Lower lobe of right lung (tissue), 2 donors: ENCODE data around the gene NUAK2. TPM values are rescaled to one million over a fixed set of nuclear protein-coding genes. Genes with fewer than 3 reads are reported as not detected.

Experiments
- ATAC-seq, 2 donors: fragments of 200-7000 bp; cut with Tn5 transposase; one replicate each; pipeline ENCODE4 v1.9.1; 2020 to 2022; ENCODE audit warnings: mild to moderate bottlenecking in 2 of 2, moderate library complexity in 2 of 2
- DNase-seq: peaks from one replicate; pipeline ENCODE4 v3.0.0-alpha.2; 2020
- H3K27ac ChIP-seq: fragments of 200-600 bp; one replicate; pipeline ENCODE4 v1.8.0; 2022
- H3K27me3 ChIP-seq: fragments of 200-600 bp; one replicate; pipeline ENCODE4 v1.8.0; 2022; ENCODE audit warnings: low read depth
- H3K36me3 ChIP-seq: fragments of 200-600 bp; one replicate; pipeline ENCODE4 v1.8.0; 2022; ENCODE audit warnings: mild to moderate bottlenecking
- H3K4me1 ChIP-seq: fragments of 200-600 bp; one replicate; pipeline ENCODE4 v1.8.0; 2022
- H3K4me3 ChIP-seq: fragments of 200-600 bp; one replicate; pipeline ENCODE4 v1.8.0; 2022; ENCODE audit warnings: mild to moderate bottlenecking
- H3K9me3 ChIP-seq: fragments of 200-600 bp; one replicate; pipeline ENCODE4 v1.8.0; 2022
- CTCF ChIP-seq: fragments of 200-600 bp; IDR thresholded peaks from one replicate; pipeline ENCODE4 v1.8.0; 2022; ENCODE audit warnings: antibody characterized with exemption, mild to moderate bottlenecking
- intact Hi-C: fragments of 100-400 bp; cut with DNase I; formaldehyde crosslinking; loops from one replicate; pipeline ENCODE4 v1.11.0; 2022
- total RNA-seq: library from RNA; stranded (reverse); fragmentation: NEBNext Ultra II Directional; extraction: Animal tissue kit (Norgen Biotek cat#: 25700); gene quantifications from one replicate; pipeline ENCODE4 v1.2.1, GENCODE V29; 2021
- donor health status: DM: no; HTN: yes; CAD: no; lungs with severe emphysema.

The NUAK2 gene
- total RNA-seq, 1 donor from 2014 or later: 6.8 TPM

GRCh38 chr1:205330150-205330549, 8.6 kb upstream of the NUAK2 start:
- Histone ChIP-seq H3K9me3 (no peaks in the 10 kb centered on the region), H3K4me3 (no peak overlapping the region), H3K4me1 (peaks cover 6% of the 10 kb centered on the region), H3K36me3 (no peaks in the 10 kb centered on the region), H3K27me3 (no peaks in the 10 kb centered on the region), H3K27ac (no peak overlapping the region)
- intact Hi-C loops: no loop called here
- no peak for DNase-seq
- ATAC-seq: no peak
- no peak for TF ChIP-seq CTCF

- Histone ChIP-seq H3K27me3 (no peaks in the 10 kb centered on the region), H3K36me3 (no peaks in the 10 kb centered on the region), H3K27ac (no peak overlapping the region), H3K4me1 (peaks cover 10% of the 10 kb centered on the region), H3K4me3 (no peak overlapping the region), H3K9me3 (no peaks in the 10 kb centered on the region)
- intact Hi-C loops: no loop called here
- ATAC-seq: no peak
- TF ChIP-seq CTCF: no peak
- no peak for DNase-seq
Observed at GRCh38 chr1:205329719-205330118, 8.2 kb upstream of the NUAK2 start.

- no peaks in the 10 kb centered on the region for H3K36me3 ChIP-seq
- ATAC-seq (no peak), DNase-seq (no peak)
- TF ChIP-seq CTCF: no peak
- H3K4me3 ChIP-seq: no peak overlapping the region
- H3K27ac ChIP-seq: no peak overlapping the region
- peaks cover 12% of the 10 kb centered on the region for H3K4me1 ChIP-seq
- no peaks in the 10 kb centered on the region for H3K27me3 ChIP-seq
- intact Hi-C loops: no loop called here
- H3K9me3 ChIP-seq: no peaks in the 10 kb centered on the region
Observed at GRCh38 chr1:205328476-205328875, 6.9 kb upstream of the NUAK2 start.

GRCh38 chr1:205326812-205327466, 5.4 kb upstream of the NUAK2 start:
- no peak for TF ChIP-seq CTCF
- Histone ChIP-seq H3K27ac (no peak overlapping the region), H3K36me3 (no peaks in the 10 kb centered on the region), H3K27me3 (no peaks in the 10 kb centered on the region), H3K9me3 (no peaks in the 10 kb centered on the region), H3K4me1 (peaks cover 15% of the 10 kb centered on the region), H3K4me3 (no peak overlapping the region)
- intact Hi-C loops: no loop called here
- ATAC-seq: peak in 1 of 2 donors; percentile 3
- no peak for DNase-seq

- intact Hi-C loops: loop anchor here (2.0 kb wide), 1 partner anchor 51 kb away; no protein-coding TSS in a partner anchor
- DNase-seq (no peak), ATAC-seq (peak; percentile 51 to 64)
Observed at GRCh38 chr1:205325334-205325884, 3.9 kb upstream of the NUAK2 start.

More at GRCh38 chr1:205325334-205325884, 3.9 kb upstream of the NUAK2 start:
- no peak overlapping the region for H3K4me3 ChIP-seq
- peak; percentile 81 for TF ChIP-seq CTCF
- H3K36me3 ChIP-seq: no peaks in the 10 kb centered on the region
- H3K27ac ChIP-seq: no peak overlapping the region
- peaks cover 24% of the 10 kb centered on the region for H3K4me1 ChIP-seq
- no peaks in the 10 kb centered on the region for H3K9me3 ChIP-seq
- no peaks in the 10 kb centered on the region for H3K27me3 ChIP-seq
